Measurements from ENCODE around the gene VPS11.

- TF ChIP-seq CTCF (IDR thresholded peaks at IDR 0.05) (peak in 1 of 6 experiments; percentile 29), POLR2A (IDR thresholded peaks at IDR 0.05) (peak in 3 of 4 donors; percentile 54 to 66 (median 55))
These were observed 53.6 kb downstream of the VPS11 start, which contains the start of gene HINFP for GRCh38 chr11:119121008-119121810.
